HepG2 (cell line): ENCODE measurements around the gene ABCC10. TPM values are rescaled to one million over a fixed set of nuclear protein-coding genes. Genes with fewer than 3 reads are reported as not detected.
A peak's percentile ranks its signal among the peaks of the same experiment; 100 is the strongest.

Experiments used
- ARID3A ChIP-seq: IDR thresholded peaks from 2 replicates; pipeline ENCODE4 v1.6.1; 2012; ENCODE audit warnings: low read depth, low read length, improper control_type of control experiment
- BRD4 ChIP-seq: sonication (generic); formaldehyde crosslinking; IDR thresholded peaks from 2 replicates; pipeline ENCODE4 v1.4.0; 2020; ENCODE audit warnings: missing genetic modification reagents
- E2F1 ChIP-seq: sonication (generic); formaldehyde crosslinking; IDR thresholded peaks from 2 replicates; pipeline ENCODE4 v1.5.0; 2020; ENCODE audit warnings: missing genetic modification reagents
- HES4 ChIP-seq: sonication (generic); formaldehyde crosslinking; IDR thresholded peaks from 2 replicates; pipeline ENCODE4 v1.9.0; 2021; ENCODE audit warnings: mild to moderate bottlenecking, missing genetic modification reagents, borderline replicate concordance
- HNRNPL ChIP-seq: fragments of 200-400 bp; formaldehyde crosslinking; IDR thresholded peaks from 2 replicates; pipeline ENCODE4 v1.6.1; 2017; ENCODE audit warnings: mild to moderate bottlenecking, low read depth, low read length
- HOXA3 ChIP-seq: sonication (generic); formaldehyde crosslinking; IDR thresholded peaks from 2 replicates; pipeline ENCODE4 v1.5.0; 2020; ENCODE audit warnings: missing genetic modification reagents
- IKZF5 ChIP-seq: IDR thresholded peaks from 2 replicates; pipeline ENCODE4 v1.6.1; 2018; ENCODE audit warnings: missing genetic modification reagents, mild to moderate bottlenecking, missing compliant biosample characterization
- JUNB ChIP-seq: sonication (generic); formaldehyde crosslinking; IDR thresholded peaks from 2 replicates; pipeline ENCODE4 v1.8.0; 2022; ENCODE audit warnings: missing genetic modification reagents, mild to moderate bottlenecking, borderline replicate concordance
- MAF1 ChIP-seq: sonication (generic); formaldehyde crosslinking; IDR thresholded peaks from 2 replicates; pipeline ENCODE4 v1.5.0; 2020; ENCODE audit warnings: missing genetic modification reagents, borderline replicate concordance
- NFE2L2 ChIP-seq: fragments of 150-350 bp; IDR thresholded peaks from 2 replicates; pipeline ENCODE4 v1.6.1; 2014; ENCODE audit warnings: low read length
- PBX3 ChIP-seq: sonication (generic); formaldehyde crosslinking; IDR thresholded peaks from 2 replicates; pipeline ENCODE4 v1.8.1; 2023; ENCODE audit warnings: missing genetic modification reagents, inconsistent platforms, borderline replicate concordance
- PHF20 ChIP-seq: sonication (generic); formaldehyde crosslinking; IDR thresholded peaks from 2 replicates; pipeline ENCODE4 v1.5.0; 2020; ENCODE audit warnings: mild to moderate bottlenecking, missing genetic modification reagents
- RXRB ChIP-seq: IDR thresholded peaks from 2 replicates; pipeline ENCODE4 v1.6.1; 2016; ENCODE audit warnings: borderline replicate concordance, missing genetic modification reagents, missing compliant biosample characterization
- SAP130 ChIP-seq: IDR thresholded peaks from 2 replicates; pipeline ENCODE4 v1.6.1; 2016; ENCODE audit warnings: low read depth
- SP2 ChIP-seq: sonication (generic); formaldehyde crosslinking; IDR thresholded peaks from 2 replicates; pipeline ENCODE4 v1.5.1; 2020; ENCODE audit warnings: mild to moderate bottlenecking, missing genetic modification reagents
- WIZ ChIP-seq: sonication (generic); formaldehyde crosslinking; IDR thresholded peaks from 2 replicates; pipeline ENCODE4 v1.5.1; 2020; ENCODE audit warnings: mild to moderate bottlenecking, missing genetic modification reagents
- ZNF232 ChIP-seq: sonication (generic); formaldehyde crosslinking; IDR thresholded peaks from 2 replicates; pipeline ENCODE4 v1.4.0; 2020; ENCODE audit warnings: missing genetic modification reagents, borderline replicate concordance
- ZNF33B ChIP-seq: sonication (generic); formaldehyde crosslinking; IDR thresholded peaks from 2 replicates; pipeline ENCODE4 v1.5.1; 2020; ENCODE audit warnings: mild to moderate bottlenecking, missing genetic modification reagents
- ZNF510 ChIP-seq: sonication (generic); formaldehyde crosslinking; IDR thresholded peaks from 2 replicates; pipeline ENCODE4 v1.4.0; 2020; ENCODE audit warnings: low read depth, mild to moderate bottlenecking, missing genetic modification reagents
- ZNF652 ChIP-seq: IDR thresholded peaks from 2 replicates; pipeline ENCODE4 v1.6.1; 2016; ENCODE audit warnings: low read depth, borderline replicate concordance
- ZNF780A ChIP-seq: sonication (generic); formaldehyde crosslinking; IDR thresholded peaks from 2 replicates; pipeline ENCODE4 v1.8.0; 2022; ENCODE audit warnings: mild to moderate bottlenecking, missing genetic modification reagents, moderate library complexity
- polyA plus RNA-seq, 8 experiments: library from polyadenylated mRNA; depleted of rRNA in 3 of 8; stranded (reverse) in 7 of 8; unstranded in 1 of 8; fragments of >200 nt; fragmentation: Illumina TruSeq in 4 of 8; extraction: Trizol in 4 of 8; gene quantifications; 2 replicates each; pipeline versions ENCODE4 v1.2.1 to v1.2.3, GENCODE V29; 2011 to 2016; ENCODE audit warnings: low read depth in 4 of 8, missing spikeins in 1 of 8, mixed read lengths in 1 of 8; ENCODE audit not compliant: insufficient read depth in 1 of 8
- total RNA-seq, 5 experiments: library from RNA; depleted of rRNA; stranded (reverse); fragments of >200 nt; fragmentation: Illumina TruSeq; extraction: Trizol; gene quantifications; 2 replicates each; pipeline ENCODE4 v1.2.3, GENCODE V29; 2016; ENCODE audit warnings: low read depth in 1 of 5
- TF ChIP-seq, protein P1 (sequence below): sonication (generic); formaldehyde crosslinking; conservative IDR thresholded peaks from 2 replicates; pipeline ENCODE4 v1.8.1; 2023; ENCODE audit warnings: missing genetic modification reagents
- TF ChIP-seq, protein P2 (sequence below): sonication (generic); formaldehyde crosslinking; IDR thresholded peaks from 2 replicates; pipeline ENCODE4 v1.8.0; 2022; ENCODE audit warnings: mild to moderate bottlenecking, missing genetic modification reagents, moderate library complexity

Gene ABCC10
- total and polyA plus RNA-seq, 2 of the 13 experiments (the other 11 are each of a cell fraction or from before 2014, with no cell fraction given), result 16.0 to 24.3 TPM

DNA sequence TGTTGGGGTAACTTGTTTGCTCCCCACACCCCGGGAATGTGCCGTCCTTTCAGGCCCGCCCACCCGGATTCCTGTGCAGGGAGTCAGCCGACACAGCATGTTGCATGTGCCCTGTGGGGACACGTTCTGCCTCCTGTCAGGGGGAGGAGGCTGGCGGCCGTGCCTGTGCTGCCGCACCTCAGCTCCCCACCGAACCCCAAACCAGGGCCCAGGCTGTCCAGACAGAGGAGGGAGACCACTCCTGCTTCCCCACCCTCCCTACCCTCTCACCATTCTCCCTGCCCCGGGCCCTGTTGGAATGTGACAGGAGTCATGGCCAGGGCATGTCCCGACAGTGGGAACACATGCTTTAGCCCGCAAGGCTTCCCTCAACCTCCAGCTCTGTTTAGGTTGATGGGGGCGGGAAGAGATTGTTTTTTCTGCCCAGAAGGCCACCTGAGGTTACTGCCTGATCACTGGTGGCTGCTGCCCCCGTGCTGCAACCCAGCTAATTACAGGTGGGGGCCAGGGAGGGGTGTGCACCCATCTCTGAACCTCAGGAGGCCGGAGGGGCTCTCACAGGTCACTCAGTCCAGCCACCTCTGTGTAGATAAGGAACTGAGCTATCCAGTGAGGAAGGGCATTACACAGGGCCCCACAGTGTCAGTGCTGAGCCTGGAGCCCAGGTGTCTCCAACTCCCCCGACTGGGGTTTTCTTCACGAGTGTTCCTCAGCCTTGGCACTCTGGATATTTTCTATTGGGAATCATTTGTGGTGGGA lies 69.2 kb downstream of the ABCC10 start (continued):
- TF ChIP-seq PBX3 (CRISPR knock-in tag) (no peak), ZNF510 (CRISPR knock-in tag) (no peak), JUNB (no peak), ARID3A (no peak), HNRNPL (0 out of 2 replicates have a peak, but pooled peaks have one; percentile 48), PHF20 (no peak), HOXA3 (CRISPR knock-in tag) (peak; percentile 12; the same call in 1 of the 2 replicates), NFE2L2 (no peak), E2F1 (CRISPR knock-in tag) (no peak; the same call in 1 of the 2 replicates), SP2 (CRISPR knock-in tag) (no peak), ZNF232 (CRISPR knock-in tag) (no peak), ZNF780A (no peak), ZNF652 (CRISPR knock-in tag) (no peak; the same call in 1 of the 2 replicates), SAP130 (peak; percentile 65), WIZ (CRISPR knock-in tag) (no peak), RXRB (CRISPR knock-in tag) (peak; percentile 99), IKZF5 (peak; percentile 63; the same call in 1 of the 2 replicates), MAF1 (no peak), ZNF33B (CRISPR knock-in tag) (0 out of 2 replicates have a peak, but pooled peaks have one; percentile 72), BRD4 (CRISPR knock-in tag) (peak; percentile 59; the same call in 1 of the 2 replicates), HES4 (no peak)
- TF ChIP-seq, protein P1, sequence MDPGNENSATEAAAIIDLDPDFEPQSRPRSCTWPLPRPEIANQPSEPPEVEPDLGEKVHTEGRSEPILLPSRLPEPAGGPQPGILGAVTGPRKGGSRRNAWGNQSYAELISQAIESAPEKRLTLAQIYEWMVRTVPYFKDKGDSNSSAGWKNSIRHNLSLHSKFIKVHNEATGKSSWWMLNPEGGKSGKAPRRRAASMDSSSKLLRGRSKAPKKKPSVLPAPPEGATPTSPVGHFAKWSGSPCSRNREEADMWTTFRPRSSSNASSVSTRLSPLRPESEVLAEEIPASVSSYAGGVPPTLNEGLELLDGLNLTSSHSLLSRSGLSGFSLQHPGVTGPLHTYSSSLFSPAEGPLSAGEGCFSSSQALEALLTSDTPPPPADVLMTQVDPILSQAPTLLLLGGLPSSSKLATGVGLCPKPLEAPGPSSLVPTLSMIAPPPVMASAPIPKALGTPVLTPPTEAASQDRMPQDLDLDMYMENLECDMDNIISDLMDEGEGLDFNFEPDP (CRISPR knock-in tag), result no peak
- TF ChIP-seq, protein P2, sequence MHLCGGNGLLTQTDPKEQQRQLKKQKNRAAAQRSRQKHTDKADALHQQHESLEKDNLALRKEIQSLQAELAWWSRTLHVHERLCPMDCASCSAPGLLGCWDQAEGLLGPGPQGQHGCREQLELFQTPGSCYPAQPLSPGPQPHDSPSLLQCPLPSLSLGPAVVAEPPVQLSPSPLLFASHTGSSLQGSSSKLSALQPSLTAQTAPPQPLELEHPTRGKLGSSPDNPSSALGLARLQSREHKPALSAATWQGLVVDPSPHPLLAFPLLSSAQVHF (CRISPR knock-in tag), result no peak
